Natural killer cell treated with Interleukin-12 subunit alpha and Interleukin-12 subunit beta and Interleukin-15 and Interleukin-18, amount 100 ng/mL, for 72 hours (primary cell): ENCODE results near the gene SCML1. TPM values are rescaled to one million over a fixed set of nuclear protein-coding genes. Genes with fewer than 3 reads are reported as not detected.

ENCODE experiments used
- ATAC-seq, 2 donors: fragments of 150-1000 bp; cut with Tn5 transposase in 1 of 2; sonication (Bioruptor Pico), chemical (Tn5 transposase) in 1 of 2; 2 replicates each; pipeline ENCODE4 v1.10.0; 2021
- DNase-seq: peaks from one replicate; pipeline ENCODE4 v3.0.0; 2022; ENCODE audit warnings: low spot score
- H3K27ac Mint-ChIP-seq, 2 donors: 1 replicate in 1 of 2; 2 replicates in 1 of 2; pipeline ENCODE4 v1.8.0; 2022; ENCODE audit warnings: mixed read lengths in 2 of 2, mild to moderate bottlenecking in 1 of 2, moderate library complexity in 1 of 2
- H3K27me3 Mint-ChIP-seq, 2 donors: 1 replicate in 1 of 2; 2 replicates in 1 of 2; pipeline ENCODE4 v1.8.0; 2022; ENCODE audit warnings: mixed read lengths in 2 of 2
- H3K36me3 Mint-ChIP-seq: one replicate; pipeline ENCODE4 v1.8.0; 2022; ENCODE audit warnings: mixed read lengths
- H3K4me1 Mint-ChIP-seq, 2 donors: 1 replicate in 1 of 2; 2 replicates in 1 of 2; pipeline ENCODE4 v1.8.0; 2022; ENCODE audit warnings: low read depth in 2 of 2, mixed read lengths in 2 of 2, mild to moderate bottlenecking in 1 of 2
- H3K4me3 Mint-ChIP-seq: one replicate; pipeline ENCODE4 v1.8.0; 2022; ENCODE audit warnings: mixed read lengths
- H3K9me3 Mint-ChIP-seq: 2 replicates; pipeline ENCODE4 v1.8.0; 2022; ENCODE audit warnings: mixed read lengths
- total RNA-seq, 2 donors: library from RNA; stranded (reverse); gene quantifications; one replicate each; pipeline ENCODE4 v1.2.3, GENCODE V29; 2022

SCML1 gene
- total RNA-seq, 2 donors from 2014 or later, result 0.93 to 1.1 TPM

GRCh38 chrX:17788439-17788838 lies 51.1 kb downstream of the SCML1 start:
- ATAC-seq (no peak), DNase-seq (no peak)
- H3K4me3 Mint-ChIP-seq, result no peak overlapping the region
- H3K9me3 Mint-ChIP-seq, result no peaks in the 10 kb centered on the region
- no peaks in the 10 kb centered on the region for H3K36me3 Mint-ChIP-seq
- no peak overlapping the region for H3K27ac Mint-ChIP-seq
- H3K27me3 Mint-ChIP-seq, result peaks cover 18% of the 10 kb centered on the region in 2 donors
- H3K4me1 Mint-ChIP-seq, result no peaks in the 10 kb centered on the region

DNA sequence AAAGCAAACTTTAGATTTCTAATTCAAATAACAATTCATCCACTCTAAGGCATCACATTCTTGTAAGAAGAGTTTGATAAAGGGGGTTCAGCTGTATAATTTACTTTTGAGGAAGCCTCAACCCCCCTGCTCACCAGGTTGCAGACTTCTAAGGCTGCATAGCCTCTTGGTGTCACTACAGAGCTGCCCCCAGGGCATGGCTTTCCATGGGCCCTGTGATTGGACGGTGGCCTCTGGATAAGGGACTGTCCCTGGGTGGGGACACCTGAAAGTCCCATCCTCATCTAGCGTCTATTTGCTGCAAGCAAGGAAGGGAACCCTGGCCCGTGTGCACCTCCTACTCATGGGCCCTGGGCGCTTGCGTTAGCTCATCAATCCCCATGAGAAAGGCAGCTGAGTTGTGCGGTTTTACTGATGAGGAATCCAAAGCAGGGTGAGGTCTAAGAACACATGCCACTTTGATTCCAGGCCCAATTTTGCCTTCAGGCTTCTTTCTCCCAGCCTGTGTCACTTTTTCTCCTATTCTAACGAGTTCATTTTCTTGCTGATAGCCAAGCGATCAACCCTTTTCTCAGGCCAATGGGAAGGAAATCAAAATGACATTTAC lies 51.8 kb downstream of the SCML1 start:
- no peak overlapping the region for H3K27ac Mint-ChIP-seq
- no peaks in the 10 kb centered on the region for H3K4me1 Mint-ChIP-seq
- DNase-seq, result no peak
- no peaks in the 10 kb centered on the region for H3K9me3 Mint-ChIP-seq
- H3K36me3 Mint-ChIP-seq, result no peaks in the 10 kb centered on the region
- H3K4me3 Mint-ChIP-seq, result no peak overlapping the region
- ATAC-seq, result no peak
- peaks cover 18% of the 10 kb centered on the region in 2 donors for H3K27me3 Mint-ChIP-seq

- no peaks in the 10 kb centered on the region for H3K4me1 Mint-ChIP-seq
- H3K27me3 Mint-ChIP-seq, result peaks cover 21 to 27% of the 10 kb centered on the region in 2 donors
- DNase-seq, result no peak
- H3K36me3 Mint-ChIP-seq, result no peaks in the 10 kb centered on the region
- H3K9me3 Mint-ChIP-seq, result no peaks in the 10 kb centered on the region
- no peak for ATAC-seq
- H3K27ac Mint-ChIP-seq, result no peak overlapping the region
- no peak overlapping the region for H3K4me3 Mint-ChIP-seq
Observed at GRCh38 chrX:17792826-17793225, 55.5 kb downstream of the SCML1 start.

DNA sequence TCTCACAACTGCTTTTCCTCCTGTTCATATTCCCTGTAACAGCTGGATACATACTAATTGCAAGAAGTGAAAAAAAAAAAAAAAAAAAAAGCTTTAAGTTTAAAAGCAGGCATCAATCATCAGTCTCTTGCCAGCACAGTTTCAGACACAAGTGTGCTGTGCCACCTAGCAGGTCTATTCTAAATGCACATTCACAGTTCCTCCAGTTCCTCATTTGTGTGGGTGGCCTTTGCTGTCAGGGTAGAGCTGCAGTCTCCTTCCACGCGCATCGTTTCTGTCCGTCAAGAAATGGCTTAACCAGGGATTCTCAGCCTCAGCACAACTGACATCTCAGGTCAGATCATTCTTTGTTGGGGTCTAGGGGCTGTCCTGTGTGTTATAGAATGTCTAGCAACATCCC lies 61.6 kb downstream of the SCML1 start:
- H3K27ac Mint-ChIP-seq, result no peak overlapping the region

GRCh38 chrX:17801431-17801830 lies 64.1 kb downstream of the SCML1 start:
- peaks cover 6 to 9% of the 10 kb centered on the region in 2 donors for H3K27me3 Mint-ChIP-seq
- H3K27ac Mint-ChIP-seq, result no peak overlapping the region
- no peak overlapping the region for H3K4me3 Mint-ChIP-seq
- no peaks in the 10 kb centered on the region for H3K36me3 Mint-ChIP-seq
- no peaks in the 10 kb centered on the region for H3K4me1 Mint-ChIP-seq
- ATAC-seq (no peak), DNase-seq (no peak)
- no peaks in the 10 kb centered on the region for H3K9me3 Mint-ChIP-seq

More for the DNA sequence above, 61.6 kb downstream of the SCML1 start:
- H3K4me3 Mint-ChIP-seq, result no peak overlapping the region
- no peaks in the 10 kb centered on the region for H3K36me3 Mint-ChIP-seq
- H3K27me3 Mint-ChIP-seq, result peaks cover 6 to 9% of the 10 kb centered on the region in 2 donors
- DNase-seq (no peak), ATAC-seq (no peak)
- no peaks in the 10 kb centered on the region for H3K9me3 Mint-ChIP-seq
- H3K4me1 Mint-ChIP-seq, result no peaks in the 10 kb centered on the region

GRCh38 chrX:17802756-17803155 lies 65.5 kb downstream of the SCML1 start:
- Mint-ChIP-seq H3K9me3 (no peaks in the 10 kb centered on the region), H3K27me3 (no peaks in the 10 kb centered on the region), H3K4me1 (no peaks in the 10 kb centered on the region), H3K36me3 (no peaks in the 10 kb centered on the region), H3K27ac (no peak overlapping the region), H3K4me3 (no peak overlapping the region)
- DNase-seq (no peak), ATAC-seq (no peak)

DNA sequence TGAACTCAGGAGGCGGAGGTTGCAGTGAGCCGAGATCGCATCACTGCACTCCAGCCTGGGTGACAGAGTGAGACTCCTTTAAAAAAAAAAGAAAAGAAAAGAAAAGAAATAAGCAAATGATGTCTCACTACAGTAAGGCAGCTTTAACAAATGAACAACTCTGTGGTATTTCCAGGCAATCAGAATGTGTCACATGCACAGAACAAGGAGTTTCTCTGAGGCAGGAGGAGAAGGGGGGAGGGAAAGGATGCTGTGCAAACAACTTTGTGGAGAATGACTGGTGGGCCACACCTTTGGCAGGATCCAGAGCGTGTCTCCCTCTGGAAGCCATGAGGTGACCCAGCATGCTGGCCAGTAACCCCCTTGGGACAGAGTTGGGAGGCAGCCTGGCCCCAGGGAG lies 66.2 kb downstream of the SCML1 start:
- ATAC-seq, result no peak
- Mint-ChIP-seq H3K36me3 (no peaks in the 10 kb centered on the region), H3K27me3 (no peaks in the 10 kb centered on the region), H3K9me3 (no peaks in the 10 kb centered on the region), H3K4me3 (no peak overlapping the region), H3K27ac (no peak overlapping the region), H3K4me1 (no peaks in the 10 kb centered on the region)
- no peak for DNase-seq

Other genes with a start within 250 kb of the SCML1 start
- 1 to 10 TPM in 1 of 2 donors, not detected in 1; 1.1 TPM for gene RAI2, start 123.8 kb downstream of the SCML1 start, total RNA-seq